Mesenchymal stem cell (in vitro differentiated cells and primary cell): ENCODE results near the gene CLDN18.

Source experiments
- DNase-seq: peaks from one replicate; pipeline ENCODE4 v3.0.0-alpha.2; 2013
- H2AFZ ChIP-seq: one replicate; pipeline ENCODE4 v1.6.1; 2013; ENCODE audit warnings: low read depth, mild to moderate bottlenecking, control low read depth, inconsistent platforms, low read length, moderate library complexity
- H2AK5ac ChIP-seq: 2 replicates; pipeline ENCODE4 v1.6.1; 2013; ENCODE audit warnings: low read length, moderate library complexity, mild to moderate bottlenecking, inconsistent platforms; ENCODE audit not compliant: severe bottlenecking
- H2BK120ac ChIP-seq: one replicate; pipeline ENCODE4 v1.6.1; 2013; ENCODE audit warnings: low read depth, mild to moderate bottlenecking, inconsistent platforms, low read length, moderate library complexity
- H2BK12ac ChIP-seq, 2 experiments: one replicate each; pipeline ENCODE4 v1.6.1; 2013; ENCODE audit warnings: inconsistent platforms in 2 of 2, low read length in 2 of 2, mild to moderate bottlenecking in 2 of 2, moderate library complexity in 2 of 2, control low read depth in 1 of 2
- H2BK15ac ChIP-seq: one replicate; pipeline ENCODE4 v1.6.1; 2013; ENCODE audit warnings: mild to moderate bottlenecking, low read depth, inconsistent platforms; ENCODE audit not compliant: poor library complexity, severe bottlenecking
- H2BK5ac ChIP-seq: 2 replicates; pipeline ENCODE4 v1.6.1; 2013; ENCODE audit warnings: low read depth, mild to moderate bottlenecking, low read length, control low read depth, inconsistent platforms; ENCODE audit not compliant: poor library complexity, severe bottlenecking
- H3K14ac ChIP-seq, 2 experiments: one replicate each; pipeline ENCODE4 v1.6.1; 2013; ENCODE audit warnings: inconsistent platforms in 2 of 2, low read length in 2 of 2, control low read depth in 1 of 2, mild to moderate bottlenecking in 1 of 2, moderate library complexity in 1 of 2
- H3K18ac ChIP-seq, 2 experiments: one replicate each; pipeline ENCODE4 v1.6.1; 2013; ENCODE audit warnings: inconsistent platforms in 2 of 2, low read length in 2 of 2, control low read depth in 1 of 2, low read depth in 1 of 2, mild to moderate bottlenecking in 1 of 2
- H3K23ac ChIP-seq, 2 experiments: one replicate each; pipeline ENCODE4 v1.6.1; 2013; ENCODE audit warnings: inconsistent platforms in 2 of 2, low read length in 2 of 2, mild to moderate bottlenecking in 2 of 2, moderate library complexity in 2 of 2, control low read depth in 1 of 2
- H3K27ac ChIP-seq: 2 replicates; pipeline ENCODE4 v1.5.1; 2013; ENCODE audit warnings: mild to moderate bottlenecking, moderate library complexity, low read length, control low read depth, inconsistent platforms; ENCODE audit not compliant: poor library complexity, severe bottlenecking
- H3K27me3 ChIP-seq, 2 experiments: 2 replicates each; pipeline versions ENCODE4 v1.6.1 to v1.7.0; 2013; ENCODE audit warnings: low read length in 2 of 2, mild to moderate bottlenecking in 2 of 2, moderate library complexity in 2 of 2, control low read depth in 1 of 2, inconsistent platforms in 1 of 2; ENCODE audit not compliant: control insufficient read depth in 1 of 2, insufficient read depth in 1 of 2
- H3K36me3 ChIP-seq, 2 experiments: 2 replicates each; pipeline versions ENCODE4 v1.6.1 to v1.7.0; 2013; ENCODE audit warnings: low read length in 2 of 2, control low read depth in 1 of 2, inconsistent platforms in 1 of 2, low read depth in 1 of 2, mild to moderate bottlenecking in 1 of 2; ENCODE audit not compliant: insufficient read depth in 2 of 2, control insufficient read depth in 1 of 2
- H3K4ac ChIP-seq, 2 experiments: one replicate each; pipeline ENCODE4 v1.6.1; 2013; ENCODE audit warnings: inconsistent platforms in 2 of 2, low read length in 2 of 2, mild to moderate bottlenecking in 2 of 2, moderate library complexity in 2 of 2, control low read depth in 1 of 2, low read depth in 1 of 2
- H3K4me1 ChIP-seq: 2 replicates; pipeline ENCODE4 v1.6.1; 2013; ENCODE audit warnings: low read depth, low read length, control low read depth; ENCODE audit not compliant: control insufficient read depth, insufficient read depth
- H3K4me2 ChIP-seq: 2 replicates; pipeline ENCODE4 v1.6.1; 2013; ENCODE audit warnings: low read length, mild to moderate bottlenecking, inconsistent platforms; ENCODE audit not compliant: poor library complexity, severe bottlenecking
- H3K4me3 ChIP-seq, 2 experiments: 2 replicates each; pipeline versions ENCODE4 v1.5.1 to v1.7.0; 2013; ENCODE audit warnings: low read length in 2 of 2, mild to moderate bottlenecking in 2 of 2, control low read depth in 1 of 2, low read depth in 1 of 2; ENCODE audit not compliant: insufficient read depth in 1 of 2
- H3K79me1 ChIP-seq: replicated peaks from 2 replicates; pipeline ENCODE4 v1.6.1; 2013; ENCODE audit warnings: mild to moderate bottlenecking, control low read depth, low read length, inconsistent platforms; ENCODE audit not compliant: poor library complexity, severe bottlenecking
- H3K9ac ChIP-seq: 2 replicates; pipeline ENCODE4 v1.7.0; 2013; ENCODE audit warnings: mild to moderate bottlenecking, low read length, moderate library complexity
- H3K9me3 ChIP-seq: 2 replicates; pipeline ENCODE4 v1.7.0; 2013; ENCODE audit warnings: mild to moderate bottlenecking, low read length; ENCODE audit not compliant: control insufficient read depth
- H4K8ac ChIP-seq: one replicate; pipeline ENCODE4 v1.6.1; 2013; ENCODE audit warnings: inconsistent platforms, mild to moderate bottlenecking, low read length, moderate library complexity
- H4K91ac ChIP-seq: one replicate; pipeline ENCODE4 v1.6.1; 2013; ENCODE audit warnings: mild to moderate bottlenecking, low read length, inconsistent platforms

Gene CLDN18

GRCh38 chr3:138082992-138083386 lies 73.0 kb downstream of the CLDN18 start:
- H2AK5ac ChIP-seq: peak overlapping the region; percentile 85
- no peak overlapping the region for H4K91ac ChIP-seq
- peaks cover 19 to 43% of the 10 kb centered on the region in 2 experiments for H3K36me3 ChIP-seq
- no peak overlapping the region for H2AFZ ChIP-seq
- peak overlapping the region in 1 of 2 experiments; percentile 29 for H3K23ac ChIP-seq
- H3K9me3 ChIP-seq: no peaks in the 10 kb centered on the region
- peak overlapping the region in 1 of 2 experiments; percentile 45 for H2BK12ac ChIP-seq
- H3K9ac ChIP-seq: peak overlapping the region; percentile 41
- no peak overlapping the region for H2BK120ac ChIP-seq
- peak overlapping the region in 1 of 2 experiments; percentile 25 for H3K18ac ChIP-seq
- H3K4ac ChIP-seq: no peak overlapping the region
- H3K4me1 ChIP-seq: peaks cover 32% of the 10 kb centered on the region
- peaks cover 10% of the 10 kb centered on the region for H3K79me1 ChIP-seq
- DNase-seq: no peak
- H3K14ac ChIP-seq: peak overlapping the region in 1 of 2 experiments; percentile 86
- H3K4me3 ChIP-seq: peak overlapping the region in 1 of 2 experiments; percentile 68
- peak overlapping the region; percentile 93 for H3K27ac ChIP-seq
- H2BK15ac ChIP-seq: no peak overlapping the region
- no peaks in the 10 kb centered on the region for H3K27me3 ChIP-seq
- no peak overlapping the region for H2BK5ac ChIP-seq
- no peak overlapping the region for H4K8ac ChIP-seq
- no peak overlapping the region for H3K4me2 ChIP-seq
